Progenitor cell of endocrine pancreas (in vitro differentiated cells): ENCODE data around the gene NLN. TPM values are rescaled to one million over a fixed set of nuclear protein-coding genes. Genes with fewer than 3 reads are reported as not detected.
A peak's percentile ranks its signal among the peaks of the same experiment; 100 is the strongest.

Experiments
- DNase-seq: peaks from one replicate; pipeline ENCODE4 v3.0.0; 2021; ENCODE audit warnings: low spot score; ENCODE audit not compliant: unreplicated experiment
- H3K27ac Mint-ChIP-seq: 2 replicates; pipeline ENCODE4 v1.8.0; 2021; ENCODE audit warnings: mild to moderate bottlenecking, moderate library complexity, mixed read lengths
- H3K27me3 Mint-ChIP-seq: 2 replicates; pipeline ENCODE4 v1.8.0; 2021; ENCODE audit warnings: mixed read lengths
- H3K36me3 Mint-ChIP-seq: 2 replicates; pipeline ENCODE4 v1.8.0; 2022; ENCODE audit warnings: mixed read lengths; ENCODE audit not compliant: insufficient read depth
- H3K4me1 Mint-ChIP-seq: 2 replicates; pipeline ENCODE4 v1.8.0; 2021; ENCODE audit warnings: low read depth, mixed read lengths
- H3K4me3 Mint-ChIP-seq: 2 replicates; pipeline ENCODE4 v1.8.0; 2021; ENCODE audit warnings: low read depth, mild to moderate bottlenecking, moderate library complexity, mixed read lengths
- H3K9me3 Mint-ChIP-seq: 2 replicates; pipeline ENCODE4 v1.8.0; 2021; ENCODE audit warnings: low read depth, mixed read lengths
- CTCF ChIP-seq: fragments of 200-600 bp; sonication (generic); IDR thresholded peaks from one replicate; pipeline ENCODE4 v1.5.0; 2021; ENCODE audit warnings: antibody characterized with exemption, mild to moderate bottlenecking; ENCODE audit not compliant: unreplicated experiment
- total RNA-seq: library from RNA; stranded (reverse); gene quantifications from 2 replicates; pipeline ENCODE4 v1.2.1, GENCODE V29; 2021

The NLN gene
- total RNA-seq, 1 donor from 2014 or later = 65.1 TPM

GRCh38 chr5:65704621-65705239 lies 17.3 kb upstream of the NLN start:
- Mint-ChIP-seq H3K27ac (no peak overlapping the region), H3K9me3 (no peaks in the 10 kb centered on the region)

DNA sequence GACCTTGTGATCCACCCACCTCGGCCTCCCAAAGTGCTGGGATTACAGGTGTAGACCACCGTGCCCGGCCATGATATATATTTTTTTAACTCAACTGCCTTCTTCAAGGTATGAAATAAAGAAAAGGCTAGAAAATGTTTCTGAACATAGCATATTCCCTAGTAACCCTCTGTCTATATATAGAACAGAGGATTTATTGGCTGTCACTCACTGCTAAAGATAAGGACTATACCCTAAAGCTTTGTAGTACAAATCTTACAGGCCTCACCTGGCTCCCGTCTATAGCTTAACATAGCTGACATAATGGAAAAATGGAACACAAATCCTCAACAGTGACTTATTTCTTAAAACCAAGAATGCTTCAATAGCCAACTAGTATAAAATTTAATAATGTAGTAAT lies 14.3 kb upstream of the NLN start:
- Mint-ChIP-seq H3K4me1 (no peaks in the 10 kb centered on the region), H3K4me3 (no peak overlapping the region), H3K27me3 (no peaks in the 10 kb centered on the region), H3K36me3 (peaks cover 11% of the 10 kb centered on the region), H3K27ac (no peak overlapping the region), H3K9me3 (no peaks in the 10 kb centered on the region)
- TF ChIP-seq CTCF = no peak
- DNase-seq = no peak

More at GRCh38 chr5:65704621-65705239, 17.3 kb upstream of the NLN start:
- Mint-ChIP-seq H3K27me3 (no peaks in the 10 kb centered on the region), H3K4me3 (no peak overlapping the region), H3K36me3 (peaks cover 12% of the 10 kb centered on the region), H3K4me1 (no peaks in the 10 kb centered on the region)
- no peak for DNase-seq
- no peak for TF ChIP-seq CTCF

GRCh38 chr5:65708145-65708544 lies 13.9 kb upstream of the NLN start:
- Mint-ChIP-seq H3K9me3 (no peaks in the 10 kb centered on the region), H3K27me3 (no peaks in the 10 kb centered on the region), H3K4me1 (no peaks in the 10 kb centered on the region), H3K4me3 (no peak overlapping the region), H3K27ac (no peak overlapping the region), H3K36me3 (peaks cover 8% of the 10 kb centered on the region)
- DNase-seq = no peak
- no peak for TF ChIP-seq CTCF

DNA sequence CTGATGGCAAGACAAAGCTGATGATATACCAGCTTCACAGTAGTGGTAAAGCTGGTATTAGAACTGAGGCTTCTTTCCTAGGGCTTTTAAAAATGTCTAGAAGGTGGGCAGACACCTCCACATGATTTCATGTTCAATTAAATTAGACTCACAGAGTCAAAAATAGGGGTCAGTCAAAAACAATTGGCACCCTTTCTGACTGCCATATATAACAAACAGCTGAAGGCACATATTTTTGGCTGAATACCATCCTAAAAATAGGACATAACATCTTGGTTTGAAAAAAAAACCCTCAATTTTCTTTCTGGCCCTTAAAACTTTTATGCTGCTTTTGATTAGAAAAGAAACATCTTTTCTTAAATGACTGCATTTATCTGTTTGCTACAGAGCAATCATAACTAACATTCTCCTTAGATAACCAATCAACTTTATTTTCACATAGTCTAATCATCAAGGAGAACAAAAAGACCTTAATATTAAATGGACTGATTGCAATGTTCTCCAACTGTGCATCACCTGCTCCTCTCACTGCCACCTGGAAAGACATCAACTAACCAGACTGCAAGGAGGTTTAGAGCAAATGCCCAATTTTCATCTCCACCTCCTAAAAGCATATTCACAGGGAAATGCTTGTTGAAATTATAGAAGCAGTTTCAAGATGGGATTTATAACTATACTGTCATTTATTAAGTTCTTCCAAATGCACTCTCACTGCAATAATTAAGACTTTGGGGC lies 3.3 kb upstream of the NLN start:
- TF ChIP-seq CTCF = no peak
- DNase-seq = no peak

GRCh38 chr5:65721050-65721719 lies 820 bp upstream of the NLN start:
- Mint-ChIP-seq H3K4me1 (peaks cover 12% of the 10 kb centered on the region), H3K36me3 (peaks cover 2% of the 10 kb centered on the region), H3K9me3 (no peaks in the 10 kb centered on the region), H3K4me3 (peak overlapping the region; percentile 79), H3K27ac (peak overlapping the region; percentile 83), H3K27me3 (no peaks in the 10 kb centered on the region)
- peak; percentile 11 for DNase-seq
- TF ChIP-seq CTCF = no peak

More for the DNA sequence above, 3.3 kb upstream of the NLN start:
- Mint-ChIP-seq H3K27ac (no peak overlapping the region), H3K36me3 (peaks cover 3% of the 10 kb centered on the region), H3K4me3 (no peak overlapping the region), H3K27me3 (no peaks in the 10 kb centered on the region), H3K4me1 (peaks cover 9% of the 10 kb centered on the region), H3K9me3 (no peaks in the 10 kb centered on the region)
